Keratinocyte (primary cell): ENCODE measurements around the gene CLEC3B.

Experiments
- EZH2 ChIP-seq: IDR thresholded peaks from one replicate; pipeline ENCODE4 v1.6.1; 2012; ENCODE audit warnings: inconsistent platforms, mild to moderate bottlenecking, low read length, moderate library complexity
- TF ChIP-seq, protein P1 (sequence below), 3 experiments: IDR thresholded peaks in 1 of 3; conservative IDR thresholded peaks in 1 of 3; optimal IDR thresholded peaks in 1 of 3; 2 replicates in 2 of 3; 3 replicates in 1 of 3; pipeline versions ENCODE3 to v1.5.1; 2011; ENCODE audit warnings: low read length in 3 of 3, mild to moderate bottlenecking in 3 of 3, moderate library complexity in 2 of 3, control low read depth in 1 of 3, inconsistent platforms in 1 of 3; ENCODE audit not compliant: insufficient read depth in 2 of 3; ENCODE audit errors: extremely low read depth in 1 of 3

DNA sequence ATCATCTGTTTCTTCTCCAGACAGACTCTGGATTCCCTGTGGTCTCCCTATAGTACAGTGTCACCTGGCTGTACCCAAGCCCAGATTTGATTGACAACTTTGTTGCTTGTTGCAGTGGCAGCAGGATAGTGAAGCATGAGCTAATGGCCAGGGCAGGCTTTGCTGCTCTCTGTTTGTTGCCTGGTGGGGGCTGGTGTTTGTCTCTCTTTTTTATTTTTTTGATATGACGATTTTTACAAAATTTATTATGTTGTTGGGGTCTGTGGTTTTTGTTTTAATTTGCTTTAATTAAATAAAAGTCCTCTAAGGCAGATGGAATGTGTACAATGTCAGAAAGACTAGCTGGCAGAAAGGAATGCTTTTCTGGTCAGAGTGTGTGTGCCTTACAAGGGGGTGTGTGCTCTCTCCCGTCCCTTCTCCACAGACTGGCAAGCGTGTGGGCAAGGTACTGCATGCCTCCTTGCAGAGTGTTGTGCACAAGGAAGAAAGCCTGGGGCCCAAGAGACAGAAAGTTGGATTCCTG lies 15.2 kb upstream of the CLEC3B start:
- TF ChIP-seq EZH2 = no peak
- TF ChIP-seq, protein P1, sequence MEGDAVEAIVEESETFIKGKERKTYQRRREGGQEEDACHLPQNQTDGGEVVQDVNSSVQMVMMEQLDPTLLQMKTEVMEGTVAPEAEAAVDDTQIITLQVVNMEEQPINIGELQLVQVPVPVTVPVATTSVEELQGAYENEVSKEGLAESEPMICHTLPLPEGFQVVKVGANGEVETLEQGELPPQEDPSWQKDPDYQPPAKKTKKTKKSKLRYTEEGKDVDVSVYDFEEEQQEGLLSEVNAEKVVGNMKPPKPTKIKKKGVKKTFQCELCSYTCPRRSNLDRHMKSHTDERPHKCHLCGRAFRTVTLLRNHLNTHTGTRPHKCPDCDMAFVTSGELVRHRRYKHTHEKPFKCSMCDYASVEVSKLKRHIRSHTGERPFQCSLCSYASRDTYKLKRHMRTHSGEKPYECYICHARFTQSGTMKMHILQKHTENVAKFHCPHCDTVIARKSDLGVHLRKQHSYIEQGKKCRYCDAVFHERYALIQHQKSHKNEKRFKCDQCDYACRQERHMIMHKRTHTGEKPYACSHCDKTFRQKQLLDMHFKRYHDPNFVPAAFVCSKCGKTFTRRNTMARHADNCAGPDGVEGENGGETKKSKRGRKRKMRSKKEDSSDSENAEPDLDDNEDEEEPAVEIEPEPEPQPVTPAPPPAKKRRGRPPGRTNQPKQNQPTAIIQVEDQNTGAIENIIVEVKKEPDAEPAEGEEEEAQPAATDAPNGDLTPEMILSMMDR (optimal IDR thresholded peaks at IDR 0.05 in 1 of 3, IDR thresholded peaks at IDR 0.05 in 1 of 3, conservative IDR thresholded peaks at IDR 0.05 in 1 of 3; ENCODE audit: extremely low read depth in 1 of 3, insufficient read depth in 2 of 3, low read length in 3 of 3) = no peak
